ENCODE data around the gene GNAS. TPM values are rescaled to one million over a fixed set of nuclear protein-coding genes. Genes with fewer than 3 reads are reported as not detected.

Gene GNAS
- total RNA-seq, 4 donors from 2014 or later, result 521 to 893 (median 652) TPM

GRCh38 chr20:58877050-58877975, 24.8 kb downstream of the GNAS start:
- H3K27ac ChIP-seq, result no peak overlapping the region
- H3K27me3 ChIP-seq, result no peaks in the 10 kb centered on the region
- WGBS, 2 donors (ENCODE audit: low coverage in 1 of 2), result 59 to 65% methylated on average over 9 of the region's 11 CpGs
- ATAC-seq, result no peak
- no peaks in the 10 kb centered on the region for H3K9me3 ChIP-seq
- no peaks in the 10 kb centered on the region for H3K36me3 ChIP-seq
- no peaks in the 10 kb centered on the region for H3K4me1 ChIP-seq
- TF ChIP-seq POLR2A (IDR thresholded peaks at IDR 0.05), result no peak
- TF ChIP-seq EP300 (IDR thresholded peaks at IDR 0.05), result no peak
- no peak for TF ChIP-seq CTCF (IDR thresholded peaks at IDR 0.05)
- H3K4me3 ChIP-seq, result no peak overlapping the region

- Histone ChIP-seq H3K4me1 (no peaks in the 10 kb centered on the region), H3K27me3 (no peaks in the 10 kb centered on the region), H3K36me3 (no peaks in the 10 kb centered on the region), H3K4me3 (no peak overlapping the region), H3K27ac (no peak overlapping the region), H3K9me3 (no peaks in the 10 kb centered on the region)
- TF ChIP-seq POLR2AphosphoS5 (IDR thresholded peaks at IDR 0.05), result no peak
- ATAC-seq, result no peak
- WGBS, 2 donors (ENCODE audit: low coverage in 1 of 2), result 71 to 82% methylated on average over 3 to 4 of the region's 4 CpGs
These were observed 25.5 kb downstream of the GNAS start for GRCh38 chr20:58877976-58878360.

GRCh38 chr20:58878399-58878798, 25.9 kb downstream of the GNAS start:
- 77 to 91% methylated on average over 3 of the region's 4 CpGs for WGBS, 2 donors (ENCODE audit: low coverage in 1 of 2)
- no peak for ATAC-seq

GRCh38 chr20:58880441-58880840, 27.9 kb downstream of the GNAS start:
- no peak for ATAC-seq
- 73 to 100% methylated on average over 1 of the region's 1 CpG for WGBS, 2 donors (ENCODE audit: low coverage in 1 of 2)
- no peak overlapping the region for H3K4me3 ChIP-seq

More at GRCh38 chr20:58878399-58878798, 25.9 kb downstream of the GNAS start:
- H3K9me3 ChIP-seq, result no peaks in the 10 kb centered on the region
- no peaks in the 10 kb centered on the region for H3K36me3 ChIP-seq
- H3K4me1 ChIP-seq, result no peaks in the 10 kb centered on the region
- TF ChIP-seq CTCF (IDR thresholded peaks at IDR 0.05) (no peak), POLR2AphosphoS5 (IDR thresholded peaks at IDR 0.05) (no peak), EP300 (IDR thresholded peaks at IDR 0.05) (no peak)
- no peak overlapping the region for H3K27ac ChIP-seq
- H3K27me3 ChIP-seq, result no peaks in the 10 kb centered on the region
- no peak overlapping the region for H3K4me3 ChIP-seq

More at GRCh38 chr20:58880441-58880840, 27.9 kb downstream of the GNAS start:
- Histone ChIP-seq H3K9me3 (no peaks in the 10 kb centered on the region), H3K4me1 (no peaks in the 10 kb centered on the region), H3K27me3 (no peaks in the 10 kb centered on the region), H3K36me3 (no peaks in the 10 kb centered on the region), H3K27ac (no peak overlapping the region)
- TF ChIP-seq POLR2A (IDR thresholded peaks at IDR 0.05) (no peak), POLR2AphosphoS5 (IDR thresholded peaks at IDR 0.05) (no peak), CTCF (IDR thresholded peaks at IDR 0.05) (no peak), EP300 (IDR thresholded peaks at IDR 0.05) (no peak)

Measured in gastroesophageal sphincter (tissue), 4 donors.